Pulmonary artery endothelial cell (primary cell): Measurements from ENCODE around the gene STX4. TPM values are rescaled to one million over a fixed set of nuclear protein-coding genes. Genes with fewer than 3 reads are reported as not detected.

Experiments used
- DNase-seq: peaks from one replicate; pipeline ENCODE4 v3.0.0-alpha.2; 2011; ENCODE audit warnings: low read depth, low spot score
- total RNA-seq: library from RNA; depleted of rRNA; stranded (reverse); fragments of >200 nt; gene quantifications from 2 replicates; pipeline ENCODE4 v1.2.3, GENCODE V29; 2014

STX4 gene, protein sequence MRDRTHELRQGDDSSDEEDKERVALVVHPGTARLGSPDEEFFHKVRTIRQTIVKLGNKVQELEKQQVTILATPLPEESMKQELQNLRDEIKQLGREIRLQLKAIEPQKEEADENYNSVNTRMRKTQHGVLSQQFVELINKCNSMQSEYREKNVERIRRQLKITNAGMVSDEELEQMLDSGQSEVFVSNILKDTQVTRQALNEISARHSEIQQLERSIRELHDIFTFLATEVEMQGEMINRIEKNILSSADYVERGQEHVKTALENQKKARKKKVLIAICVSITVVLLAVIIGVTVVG
- total RNA-seq: 32.0 and 32.5 TPM in 2 replicates

DNA sequence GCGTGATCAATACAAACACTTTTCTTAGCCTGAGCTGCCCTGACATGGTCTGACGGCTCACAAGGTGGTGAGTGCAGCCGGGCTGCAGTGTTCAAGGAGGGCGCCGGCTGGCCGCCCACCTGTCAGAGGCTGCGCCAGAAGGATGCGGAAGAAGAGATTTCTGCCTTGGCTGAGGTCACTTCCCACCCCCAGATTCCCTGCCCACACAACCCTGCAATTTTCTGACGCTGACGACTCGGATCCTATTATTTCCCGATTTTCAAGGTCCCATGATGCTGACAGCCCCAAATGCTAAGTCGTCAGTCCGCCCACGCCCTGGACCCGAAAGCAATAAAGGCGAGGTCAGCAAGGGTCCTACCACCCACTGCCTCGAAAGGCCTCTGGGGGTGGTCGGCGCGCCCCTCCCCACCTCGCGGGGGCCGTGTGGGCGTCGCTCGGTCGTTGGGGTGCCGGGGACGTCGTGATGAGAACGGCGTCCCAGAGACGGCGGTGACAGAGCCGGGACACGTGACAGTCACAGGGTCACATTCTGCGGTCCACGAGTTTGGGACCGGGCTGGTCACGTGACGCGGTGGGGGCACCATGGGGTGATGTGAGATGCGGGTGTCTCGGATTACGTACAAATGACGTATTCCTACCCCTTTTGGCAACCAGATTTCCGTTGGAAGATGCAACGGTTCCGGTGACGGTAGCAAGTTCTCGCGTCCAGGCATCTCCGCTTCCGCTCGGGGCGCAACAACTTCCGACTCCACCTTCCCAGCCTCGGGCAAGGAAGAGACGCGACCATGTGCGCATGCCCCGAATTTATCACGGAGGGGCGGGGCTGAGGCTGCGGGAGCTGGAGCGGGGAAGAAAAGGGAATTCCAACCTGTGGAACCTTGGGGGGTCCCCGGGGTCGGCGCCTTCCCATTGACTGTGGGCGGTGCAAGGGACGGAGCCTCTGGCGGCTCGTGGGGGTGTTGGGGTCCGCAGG is at the start of gene STX4:
TSS of gene STX4 (plus strand) at position 823 of the 973 bp plus-strand sequence. CDS start 248 bp downstream, outside the sequence.
- DNase-seq: peak; percentile 88

DNA sequence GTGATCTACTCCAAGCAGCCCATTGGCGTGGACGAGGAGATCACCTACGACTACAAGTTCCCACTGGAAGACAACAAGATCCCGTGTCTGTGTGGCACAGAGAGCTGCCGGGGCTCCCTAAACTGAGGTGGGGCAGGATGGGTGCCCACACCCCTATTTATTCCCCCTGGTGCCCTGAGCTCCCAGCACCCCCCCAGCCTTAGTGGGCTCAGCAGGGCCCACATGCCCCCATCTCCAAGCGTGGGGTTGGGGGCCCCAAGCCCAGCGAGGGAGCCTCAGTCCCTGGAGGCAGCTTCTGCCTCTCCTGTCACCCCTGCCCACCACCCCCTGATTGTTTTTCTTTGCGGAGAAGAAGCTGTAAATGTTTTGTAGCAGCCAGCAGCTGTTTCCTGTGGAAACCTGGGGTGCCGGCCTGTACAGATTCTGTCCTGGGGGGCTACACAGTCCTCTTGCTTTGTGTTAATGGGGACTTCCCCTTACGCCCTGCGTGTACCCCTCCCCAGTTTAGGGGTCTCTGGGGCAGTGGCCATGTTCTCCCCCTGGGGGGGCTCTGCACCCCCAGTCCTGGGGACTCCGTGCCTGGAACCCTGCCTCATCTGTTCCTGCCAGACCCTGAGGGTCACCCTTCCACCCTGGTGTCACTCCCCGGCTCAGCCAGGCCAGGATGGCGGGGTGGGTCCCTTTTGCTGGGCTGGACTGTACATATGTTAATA is 49.3 kb upstream of the STX4 start:
- DNase-seq: no peak

DNA sequence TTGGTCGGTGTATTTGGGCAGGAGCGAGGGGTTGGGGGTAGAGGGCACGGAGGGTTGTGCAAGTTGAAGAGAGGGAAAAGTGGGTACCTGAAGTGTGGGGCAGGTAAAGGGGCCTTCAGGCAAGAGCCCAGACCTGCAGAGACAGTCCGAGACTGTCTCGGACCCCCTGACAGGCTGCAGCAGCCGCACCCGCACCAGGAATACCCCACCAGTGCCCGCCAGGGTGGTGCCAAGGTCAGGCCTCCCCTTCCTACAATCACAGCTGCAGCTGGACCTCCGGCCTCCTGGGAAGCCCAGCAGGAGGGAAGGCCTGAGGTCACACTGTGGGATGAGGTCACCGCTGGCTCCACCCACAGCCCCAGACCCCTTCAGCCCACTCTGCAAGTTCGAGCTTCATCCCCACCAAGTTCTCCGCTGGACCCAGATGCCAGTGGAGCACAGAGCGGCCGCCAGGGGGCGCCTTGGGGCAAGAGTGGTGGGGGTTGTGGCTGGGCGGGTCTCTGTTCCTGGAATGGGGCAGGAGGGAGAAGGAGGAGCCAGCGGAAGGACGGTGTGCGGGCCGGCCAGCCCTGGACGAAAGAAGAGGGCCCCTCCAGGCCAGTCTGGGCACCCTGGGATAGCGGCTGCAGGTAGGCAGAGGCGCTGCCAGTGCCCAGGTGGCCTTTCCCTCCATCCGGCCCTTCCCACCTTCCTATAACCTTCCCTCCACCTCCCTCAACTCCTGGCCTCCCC is 48.5 kb upstream of the STX4 start, which contains the start of gene HSD3B7:
TSS of gene HSD3B7 (plus strand) at position 539 of the 732 bp plus-strand sequence. CDS start 452 bp downstream, outside the sequence.
- peak; percentile 22 for DNase-seq

DNA sequence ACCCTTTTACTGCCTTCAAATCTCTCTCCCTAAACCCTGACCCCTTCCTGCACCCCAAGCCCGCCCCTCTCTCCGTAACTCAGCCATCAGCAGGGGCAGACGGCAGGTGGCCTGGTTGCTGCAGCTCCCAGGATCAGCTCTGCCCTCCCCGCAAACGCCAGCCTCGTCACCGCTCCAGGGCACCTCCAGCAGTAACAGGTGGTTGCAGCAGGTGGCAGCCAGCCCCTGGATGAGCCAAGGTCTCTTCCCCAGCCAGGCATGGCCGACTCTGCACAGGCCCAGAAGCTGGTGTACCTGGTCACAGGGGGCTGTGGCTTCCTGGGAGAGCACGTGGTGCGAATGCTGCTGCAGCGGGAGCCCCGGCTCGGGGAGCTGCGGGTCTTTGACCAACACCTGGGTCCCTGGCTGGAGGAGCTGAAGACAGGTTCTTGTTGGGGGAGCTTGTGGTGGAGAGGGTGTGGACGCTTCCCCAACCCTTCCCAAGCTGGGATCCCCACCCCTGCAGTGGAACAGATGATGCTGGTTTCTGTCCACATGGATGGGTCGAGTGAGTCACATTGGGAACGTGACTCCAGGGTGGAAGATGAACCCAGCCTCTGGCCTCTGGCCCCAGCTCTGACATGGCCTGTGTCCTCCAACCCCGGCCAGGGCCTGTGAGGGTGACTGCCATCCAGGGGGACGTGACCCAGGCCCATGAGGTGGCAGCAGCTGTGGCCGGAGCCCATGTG is 47.8 kb upstream of the STX4 start:
- DNase-seq: no peak

DNA sequence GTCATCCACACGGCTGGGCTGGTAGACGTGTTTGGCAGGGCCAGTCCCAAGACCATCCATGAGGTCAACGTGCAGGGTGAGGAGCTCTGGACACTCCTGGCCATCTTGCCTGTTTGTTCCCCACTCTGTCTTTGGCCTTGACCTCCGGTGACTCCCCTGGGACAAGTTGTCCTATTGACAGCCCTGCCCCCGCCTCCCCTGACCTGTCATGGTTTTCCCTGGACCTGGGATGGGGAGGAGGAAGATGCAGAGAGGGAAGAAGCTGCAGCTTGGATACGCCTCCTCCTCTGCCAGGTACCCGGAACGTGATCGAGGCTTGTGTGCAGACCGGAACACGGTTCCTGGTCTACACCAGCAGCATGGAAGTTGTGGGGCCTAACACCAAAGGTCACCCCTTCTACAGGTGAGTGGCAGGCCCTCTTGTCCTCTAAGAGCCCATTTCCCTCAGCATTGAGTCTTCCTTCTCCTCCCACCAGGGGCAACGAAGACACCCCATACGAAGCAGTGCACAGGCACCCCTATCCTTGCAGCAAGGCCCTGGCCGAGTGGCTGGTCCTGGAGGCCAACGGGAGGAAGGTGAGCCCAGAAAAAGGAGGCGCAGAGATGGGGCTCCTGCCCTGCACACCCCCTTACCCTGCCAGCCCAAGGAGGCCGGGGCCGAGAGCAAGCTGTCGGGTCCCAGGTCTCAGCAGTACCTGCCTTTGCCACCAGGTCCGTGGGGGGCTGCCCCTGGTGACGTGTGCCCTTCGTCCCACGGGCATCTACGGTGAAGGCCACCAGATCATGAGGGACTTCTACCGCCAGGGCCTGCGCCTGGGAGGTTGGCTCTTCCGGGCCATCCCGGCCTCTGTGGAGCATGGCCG is 47.0 kb upstream of the STX4 start:
- no peak for DNase-seq

DNA sequence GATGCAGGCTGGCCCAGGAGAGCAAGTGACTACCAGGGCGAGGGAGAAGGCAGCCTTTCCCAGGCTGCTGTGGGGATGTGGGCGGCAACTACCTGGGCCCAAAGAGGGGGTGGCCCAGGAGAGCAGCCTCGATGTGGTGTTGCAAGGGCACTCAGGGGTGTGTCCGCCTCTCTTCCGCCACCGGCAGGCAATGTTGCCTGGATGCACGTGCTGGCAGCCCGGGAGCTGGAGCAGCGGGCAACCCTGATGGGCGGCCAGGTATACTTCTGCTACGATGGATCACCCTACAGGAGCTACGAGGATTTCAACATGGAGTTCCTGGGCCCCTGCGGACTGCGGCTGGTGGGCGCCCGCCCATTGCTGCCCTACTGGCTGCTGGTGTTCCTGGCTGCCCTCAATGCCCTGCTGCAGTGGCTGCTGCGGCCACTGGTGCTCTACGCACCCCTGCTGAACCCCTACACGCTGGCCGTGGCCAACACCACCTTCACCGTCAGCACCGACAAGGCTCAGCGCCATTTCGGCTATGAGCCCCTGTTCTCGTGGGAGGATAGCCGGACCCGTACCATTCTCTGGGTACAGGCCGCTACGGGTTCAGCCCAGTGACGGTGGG is 45.7 kb upstream of the STX4 start:
- DNase-seq: no peak

DNA sequence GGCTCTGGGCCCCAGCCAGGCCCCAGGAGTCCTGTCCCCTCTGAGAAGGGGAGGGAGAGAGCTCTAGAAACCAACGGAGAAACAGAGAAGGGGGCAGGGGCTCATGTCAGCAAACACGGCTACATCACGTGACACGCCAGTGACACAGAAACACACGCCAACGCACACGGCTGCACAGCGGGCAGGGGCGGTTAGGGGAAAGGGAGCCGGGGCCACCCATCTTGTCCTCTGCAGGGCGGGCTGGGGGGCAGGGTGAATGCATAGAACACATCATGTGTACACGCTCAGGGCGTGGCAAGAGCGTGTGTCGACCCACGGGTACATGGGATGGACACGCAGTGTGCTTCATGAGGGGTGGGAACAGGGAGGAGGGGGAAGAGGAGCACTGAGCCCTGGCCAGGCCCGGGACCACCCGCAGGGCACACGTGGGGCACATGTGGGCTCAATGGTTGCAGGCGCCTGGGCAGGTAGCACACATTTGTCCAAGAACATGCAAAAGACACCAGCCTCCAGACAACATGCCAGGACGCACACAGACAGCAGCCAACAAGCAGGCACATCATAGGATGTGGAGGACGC is 43.8 kb upstream of the STX4 start:
- no peak for DNase-seq

DNA sequence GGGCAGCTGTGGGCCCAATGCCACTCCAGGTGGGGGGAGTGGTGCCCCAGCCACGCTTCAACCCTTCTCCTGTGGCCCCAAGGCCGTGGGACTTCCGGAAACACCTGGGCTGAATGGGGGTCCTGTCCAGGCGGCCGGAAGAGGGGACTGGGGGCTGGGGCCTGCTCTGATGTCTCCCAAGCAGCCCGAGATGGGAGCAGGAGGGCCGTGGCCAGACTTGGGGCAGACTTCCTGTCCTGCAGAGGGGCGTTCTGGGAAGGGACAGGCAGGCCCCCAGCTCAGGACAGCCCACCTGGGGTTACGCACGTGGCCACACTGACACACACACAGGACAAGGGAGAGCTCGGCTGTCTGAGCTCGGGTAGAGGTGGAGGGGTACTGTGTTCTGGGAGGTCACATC is 43.3 kb upstream of the STX4 start:
- DNase-seq: no peak

DNA sequence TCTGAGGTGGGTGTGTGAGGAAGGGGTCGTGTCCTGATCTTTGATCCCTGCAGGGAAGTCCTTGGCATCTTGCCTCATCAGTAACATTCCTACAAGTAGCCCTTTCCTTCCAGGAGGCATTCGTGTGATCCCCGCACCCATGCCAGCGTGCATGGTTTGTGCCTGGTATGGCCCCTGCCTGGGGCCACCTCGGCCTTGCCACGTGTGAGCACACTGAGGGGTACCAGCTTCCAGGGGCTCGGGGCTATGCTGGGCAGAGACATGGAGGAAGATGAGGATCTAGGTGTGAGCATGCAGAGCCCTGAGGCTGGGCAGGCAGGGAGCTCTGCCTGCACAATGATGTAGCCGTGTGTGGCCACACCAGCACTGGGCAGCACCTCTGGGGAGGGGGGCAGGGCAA is 42.3 kb upstream of the STX4 start:
- no peak for DNase-seq

DNA sequence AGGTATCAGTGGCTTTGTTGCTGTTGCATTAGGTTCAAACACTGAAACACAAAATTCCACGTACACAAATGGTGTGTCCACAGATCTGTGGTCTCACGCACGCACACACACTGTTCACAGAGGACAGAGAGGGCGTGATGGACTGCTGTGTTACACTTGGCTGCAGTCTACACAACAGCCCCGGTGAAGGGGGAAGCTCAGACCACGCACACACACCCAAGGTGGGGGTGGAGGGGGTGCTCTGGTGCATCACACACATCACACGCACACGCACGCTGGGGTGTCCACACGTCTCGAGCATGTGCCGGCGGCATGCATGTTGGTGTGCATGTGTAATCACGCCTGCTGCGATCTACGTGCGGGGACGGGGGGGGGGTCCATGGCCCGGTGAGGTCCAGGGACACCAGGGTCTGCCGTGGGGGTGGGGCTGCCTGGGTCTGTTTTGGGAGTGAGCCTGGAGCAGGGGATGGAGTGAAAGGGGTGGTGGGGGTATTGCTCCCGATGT is 41.0 kb upstream of the STX4 start:
- DNase-seq: no peak

DNA sequence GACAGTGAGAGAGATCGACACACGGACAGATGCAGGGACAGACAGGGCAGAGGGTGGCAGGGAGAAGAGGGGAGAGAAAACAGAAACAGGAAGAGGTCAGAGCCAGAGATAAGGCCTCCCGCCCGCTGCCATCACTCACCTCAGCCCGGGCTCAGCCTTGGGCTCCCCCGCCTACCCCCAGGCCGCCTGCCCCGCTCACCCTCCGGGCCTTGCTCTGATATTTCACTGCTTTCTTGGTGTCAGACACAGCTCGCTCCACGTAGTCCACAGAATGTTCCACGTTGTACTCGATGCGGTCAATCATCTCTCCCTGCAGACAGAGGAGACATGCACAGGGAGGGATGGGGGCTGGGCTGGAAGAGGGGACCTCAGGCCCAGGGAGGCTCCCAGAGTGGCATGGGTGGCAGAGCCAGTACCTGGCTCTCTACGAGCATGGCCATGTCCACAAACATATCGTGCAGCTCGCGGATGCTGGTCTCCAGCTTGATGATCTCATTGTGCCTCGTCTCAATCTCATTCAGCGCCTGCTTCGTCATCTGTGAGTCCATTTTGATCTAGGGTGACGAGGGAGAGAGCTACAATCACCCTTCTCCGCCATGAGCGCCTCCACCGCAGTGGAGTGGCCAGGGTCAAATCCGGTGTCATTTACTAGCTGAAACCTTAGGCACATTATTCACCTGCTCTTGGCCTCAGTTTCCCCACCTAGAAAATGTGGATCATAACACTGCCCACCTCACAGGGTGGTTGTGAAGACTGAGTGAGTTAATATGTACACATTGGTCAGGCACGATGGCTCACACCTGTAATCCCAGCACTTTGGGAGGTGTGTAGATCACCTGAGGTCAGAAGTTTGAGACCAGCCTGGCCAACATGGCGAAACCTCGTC is 40.2 kb upstream of the STX4 start:
- no peak for DNase-seq

DNA sequence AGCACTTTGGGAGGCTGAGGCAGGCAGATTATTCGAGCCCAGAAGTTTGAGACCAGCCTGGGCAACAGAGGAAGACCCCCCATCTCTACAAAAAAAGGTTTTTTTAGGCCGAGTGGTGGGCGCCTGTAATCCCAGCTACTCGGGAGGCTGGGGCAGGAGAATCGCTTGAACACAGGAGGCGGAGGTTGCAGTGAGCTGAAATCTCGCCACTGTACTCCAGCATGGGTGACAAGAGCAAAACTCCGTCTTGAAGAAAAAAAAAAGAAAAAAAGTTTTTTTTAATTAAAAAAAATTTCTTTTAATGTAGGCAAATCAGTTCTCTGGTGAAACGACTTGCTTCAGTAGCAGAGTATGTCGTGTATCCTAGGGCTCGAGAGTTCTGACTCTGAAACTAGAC is 37.4 kb upstream of the STX4 start:
- DNase-seq: no peak

DNA sequence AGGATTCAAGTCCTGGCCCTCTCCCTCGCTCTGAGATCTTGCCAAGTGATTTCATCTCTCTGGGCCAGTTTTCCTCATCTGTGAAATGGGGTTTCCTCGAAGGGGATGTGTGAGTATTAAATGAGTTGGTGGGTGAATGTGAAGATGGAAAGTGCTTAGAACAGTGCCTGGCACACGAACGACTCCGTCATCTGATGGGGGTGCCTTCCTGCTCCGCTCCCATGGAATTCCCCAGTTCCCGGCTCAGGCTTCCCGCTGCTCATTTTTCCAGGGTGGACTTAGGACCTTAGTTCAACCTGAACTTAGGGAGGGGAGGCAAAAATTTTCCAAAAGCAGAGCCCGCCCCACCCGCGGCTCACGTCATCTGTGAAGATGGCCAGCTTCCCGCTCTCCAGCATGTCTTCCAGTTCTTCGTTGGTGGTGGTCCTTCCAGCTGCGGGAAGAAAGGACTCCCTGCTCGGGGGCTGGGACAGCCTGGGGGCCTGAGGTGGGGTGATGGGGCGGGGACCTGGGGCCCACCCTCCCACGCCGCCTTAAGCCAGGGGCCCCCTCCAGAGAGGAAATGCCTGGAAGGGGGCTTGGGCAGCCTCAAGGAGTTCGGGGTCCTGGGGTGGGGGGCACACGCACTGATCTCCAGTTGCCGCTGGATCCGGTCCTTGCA is 36.9 kb upstream of the STX4 start:
- DNase-seq: no peak

DNA sequence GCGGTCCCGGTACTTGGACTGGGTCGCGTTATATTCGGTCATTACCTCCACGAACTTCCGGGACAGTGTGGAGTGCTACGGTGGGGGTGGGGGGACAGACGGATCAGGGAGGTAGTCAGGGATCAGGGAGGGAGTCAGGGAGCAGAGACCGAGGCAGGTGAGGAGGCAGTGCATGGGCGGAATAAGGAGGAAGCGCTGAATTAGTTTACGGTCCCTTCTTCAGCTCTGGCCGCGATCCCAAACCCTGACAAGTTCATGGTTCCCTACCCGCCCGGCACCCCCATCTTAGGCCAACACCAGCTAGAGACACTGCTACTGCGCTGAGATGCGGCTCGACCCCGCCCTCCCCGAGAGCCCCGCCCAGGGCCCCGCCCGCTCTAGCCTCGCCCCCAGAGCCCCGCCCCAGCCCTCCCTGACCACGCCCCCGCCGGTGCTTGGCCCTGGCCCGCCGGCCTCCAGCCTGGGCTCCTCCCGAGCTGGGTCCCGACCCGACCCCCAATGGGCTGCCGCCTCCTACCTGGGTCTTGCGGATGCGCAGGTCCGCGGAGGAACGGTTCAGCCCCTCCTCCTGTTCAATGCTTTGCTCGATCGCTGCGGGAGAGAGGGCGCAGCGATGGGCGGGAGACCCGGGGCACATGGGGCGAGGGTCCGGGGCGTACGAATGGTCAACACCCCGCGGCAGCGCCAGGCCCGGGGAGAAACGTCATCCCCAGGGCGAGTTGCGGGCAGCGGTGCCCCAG is 36.2 kb upstream of the STX4 start:
- DNase-seq: no peak

DNA sequence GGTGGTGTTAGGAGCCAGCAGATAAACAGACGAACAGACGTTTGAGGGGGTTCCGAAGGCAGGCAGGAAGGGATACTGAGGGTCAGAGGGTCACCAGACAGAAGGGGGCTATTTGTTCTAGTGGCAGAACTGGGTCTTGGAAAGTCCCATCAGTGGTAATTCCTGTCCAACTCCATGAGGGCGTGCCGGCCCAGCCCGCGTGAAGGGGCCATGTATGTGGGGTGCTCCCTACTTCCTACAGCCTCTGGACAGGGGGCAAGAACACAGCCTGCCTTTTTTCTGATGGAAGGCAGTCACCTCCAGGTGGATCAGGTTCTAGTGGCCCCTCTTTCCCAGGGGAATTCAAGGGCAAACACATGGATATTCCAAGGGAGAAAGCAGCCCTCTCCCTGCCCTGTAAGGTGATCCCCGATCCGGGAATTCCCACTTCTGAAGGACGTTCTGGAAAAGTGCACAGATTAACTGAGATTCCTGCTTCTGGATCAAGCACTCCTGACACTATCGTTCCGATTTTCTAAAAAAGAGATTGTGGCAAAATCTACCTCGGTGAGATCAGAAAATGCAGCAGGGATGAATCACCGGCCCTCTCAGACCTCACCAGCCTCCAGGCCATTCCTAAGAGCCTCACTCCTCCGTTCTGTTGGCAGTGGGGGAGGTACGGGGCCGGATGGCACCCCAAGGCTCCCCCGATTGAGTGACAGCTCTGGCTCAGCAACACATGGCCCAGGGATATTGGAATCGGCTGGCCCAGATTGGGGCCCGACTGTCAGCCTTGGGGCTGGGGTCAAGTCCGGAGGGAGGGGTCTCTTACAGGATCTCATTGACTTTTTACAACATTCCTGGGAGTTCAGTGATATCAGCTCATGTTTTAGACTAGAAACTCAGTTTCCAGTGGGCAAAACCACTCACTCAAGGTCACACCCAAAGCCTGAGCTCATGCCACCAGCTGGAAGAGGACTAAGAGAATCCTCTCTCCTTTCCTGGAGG is 35.3 kb upstream of the STX4 start:
- DNase-seq: no peak
